Activated T-cell treated with anti-CD3 and anti-CD28 coated beads, Interleukin-2, amount 50 U/mL, for 24 hours (primary cell): Measurements from ENCODE around the gene C4orf50.

ENCODE experiments used
- DNase-seq: peaks from one replicate; pipeline ENCODE4 v3.0.0-alpha.2; 2020
- H3K27ac Mint-ChIP-seq: 2 replicates; pipeline ENCODE4 v1.8.0; 2020; ENCODE audit warnings: mild to moderate bottlenecking, mixed read lengths
- H3K27me3 Mint-ChIP-seq: 2 replicates; pipeline ENCODE4 v1.8.0; 2020; ENCODE audit warnings: mixed read lengths
- H3K36me3 Mint-ChIP-seq: 2 replicates; pipeline ENCODE4 v1.8.0; 2020; ENCODE audit warnings: low read depth, mixed read lengths
- H3K4me1 Mint-ChIP-seq: 2 replicates; pipeline ENCODE4 v1.8.0; 2020; ENCODE audit warnings: low read depth, mixed read lengths
- H3K4me3 Mint-ChIP-seq: 2 replicates; pipeline ENCODE4 v1.8.0; 2020; ENCODE audit warnings: mild to moderate bottlenecking, moderate library complexity, mixed read lengths
- H3K9me3 Mint-ChIP-seq: 2 replicates; pipeline ENCODE4 v1.8.0; 2020; ENCODE audit warnings: mixed read lengths

The C4orf50 gene

DNA sequence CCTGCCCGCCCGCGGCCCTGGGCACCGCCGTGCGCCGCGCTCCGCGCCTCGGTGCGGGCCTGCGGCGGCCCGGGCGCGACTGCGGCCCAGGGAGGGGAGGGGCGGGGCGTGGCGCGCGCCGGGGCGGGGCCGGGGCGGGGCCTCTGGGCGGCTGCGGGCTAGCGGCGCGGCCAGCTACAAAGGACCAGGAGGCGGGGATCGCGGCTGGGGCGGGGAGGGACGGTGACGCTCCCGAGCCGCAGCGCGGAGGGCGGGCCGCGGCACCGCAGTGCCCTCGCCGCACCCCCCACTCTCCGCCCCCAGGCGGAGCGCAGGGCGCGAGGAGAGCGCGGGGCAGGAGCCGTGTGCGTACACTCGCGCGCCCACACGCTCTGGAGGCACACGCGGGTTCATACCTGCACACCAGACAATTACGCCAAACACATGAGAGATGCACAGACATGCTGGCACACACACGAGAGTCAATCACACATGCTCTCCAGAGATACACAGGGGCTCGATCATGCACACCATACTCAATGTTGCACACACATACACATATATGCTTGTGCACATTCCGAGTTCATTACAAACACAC is 125.1 kb downstream of the C4orf50 start, which contains the start of gene CRMP1:
Gene CRMP1, minus strand, starts transcription at position 83 of the 577 bp plus-strand sequence. CDS start 117 bp downstream, outside the sequence.
- H3K4me3 Mint-ChIP-seq = no peak within 1 kb of the TSS
- no peak within 1 kb of the TSS for H3K27ac Mint-ChIP-seq
- peaks cover 2% of the 10 kb centered on the region for H3K9me3 Mint-ChIP-seq
- no peaks in the 10 kb centered on the region for H3K36me3 Mint-ChIP-seq
- peaks cover 65% of the 10 kb centered on the region for H3K27me3 Mint-ChIP-seq
- no peak for DNase-seq
- H3K4me1 Mint-ChIP-seq = peaks cover 5% of the 10 kb centered on the region

- no peaks in the 10 kb centered on the region for H3K36me3 Mint-ChIP-seq
- peaks cover 5% of the 10 kb centered on the region for H3K4me1 Mint-ChIP-seq
- peaks cover 60% of the 10 kb centered on the region for H3K27me3 Mint-ChIP-seq
- H3K27ac Mint-ChIP-seq = no peak overlapping the region
- H3K9me3 Mint-ChIP-seq = peaks cover 2% of the 10 kb centered on the region
- DNase-seq = no peak
- H3K4me3 Mint-ChIP-seq = no peak overlapping the region
Measured at GRCh38 chr4:5892323-5893003, 125.8 kb downstream of the C4orf50 start.

DNA sequence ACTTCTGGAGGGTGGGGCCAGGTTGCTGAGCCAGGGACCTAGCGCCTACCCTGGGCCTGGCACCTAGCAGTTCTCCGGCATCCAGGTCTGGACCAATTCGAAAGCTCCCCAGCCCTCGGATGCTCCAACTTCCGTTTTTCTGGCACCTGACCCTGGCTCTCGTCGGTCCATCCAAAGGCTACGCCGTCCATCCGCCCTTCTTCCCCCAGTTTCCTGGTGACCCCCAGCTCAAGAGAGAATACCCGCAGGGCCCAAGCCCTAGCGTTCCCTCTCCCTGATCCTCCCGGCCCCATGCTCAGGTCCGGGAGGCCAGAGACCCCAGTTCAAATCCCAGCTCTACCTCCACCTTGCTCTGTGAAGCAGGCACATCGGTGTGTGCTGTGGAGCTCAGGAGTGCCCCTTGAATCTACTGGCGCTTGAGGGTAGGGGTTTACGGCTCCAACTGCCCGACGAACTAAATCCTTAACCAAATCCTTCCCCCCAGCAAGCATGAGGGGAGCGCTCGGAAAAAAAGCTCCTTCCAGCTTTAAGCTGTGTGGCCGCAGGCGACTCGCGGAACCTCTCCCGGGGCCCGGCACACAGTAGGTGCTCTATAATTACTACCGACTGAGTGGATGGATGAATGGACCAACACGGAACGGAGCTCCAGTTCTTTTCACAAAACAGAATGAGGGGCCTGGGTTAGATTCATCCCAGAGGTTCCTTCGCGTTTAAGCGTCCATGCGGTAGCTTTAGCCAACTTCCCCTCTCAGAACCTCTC is 126.5 kb downstream of the C4orf50 start:
- Mint-ChIP-seq H3K4me1 (peaks cover 5% of the 10 kb centered on the region), H3K27me3 (peaks cover 66% of the 10 kb centered on the region), H3K36me3 (no peaks in the 10 kb centered on the region), H3K9me3 (no peaks in the 10 kb centered on the region), H3K4me3 (no peak overlapping the region), H3K27ac (no peak overlapping the region)
- no peak for DNase-seq

- no peaks in the 10 kb centered on the region for H3K36me3 Mint-ChIP-seq
- no peak for DNase-seq
- peaks cover 79% of the 10 kb centered on the region for H3K27me3 Mint-ChIP-seq
- no peaks in the 10 kb centered on the region for H3K9me3 Mint-ChIP-seq
- H3K4me3 Mint-ChIP-seq = no peak overlapping the region
- H3K27ac Mint-ChIP-seq = no peak overlapping the region
- peaks cover 5% of the 10 kb centered on the region for H3K4me1 Mint-ChIP-seq
Measured at GRCh38 chr4:5890063-5890727, 128.0 kb downstream of the C4orf50 start.

DNA sequence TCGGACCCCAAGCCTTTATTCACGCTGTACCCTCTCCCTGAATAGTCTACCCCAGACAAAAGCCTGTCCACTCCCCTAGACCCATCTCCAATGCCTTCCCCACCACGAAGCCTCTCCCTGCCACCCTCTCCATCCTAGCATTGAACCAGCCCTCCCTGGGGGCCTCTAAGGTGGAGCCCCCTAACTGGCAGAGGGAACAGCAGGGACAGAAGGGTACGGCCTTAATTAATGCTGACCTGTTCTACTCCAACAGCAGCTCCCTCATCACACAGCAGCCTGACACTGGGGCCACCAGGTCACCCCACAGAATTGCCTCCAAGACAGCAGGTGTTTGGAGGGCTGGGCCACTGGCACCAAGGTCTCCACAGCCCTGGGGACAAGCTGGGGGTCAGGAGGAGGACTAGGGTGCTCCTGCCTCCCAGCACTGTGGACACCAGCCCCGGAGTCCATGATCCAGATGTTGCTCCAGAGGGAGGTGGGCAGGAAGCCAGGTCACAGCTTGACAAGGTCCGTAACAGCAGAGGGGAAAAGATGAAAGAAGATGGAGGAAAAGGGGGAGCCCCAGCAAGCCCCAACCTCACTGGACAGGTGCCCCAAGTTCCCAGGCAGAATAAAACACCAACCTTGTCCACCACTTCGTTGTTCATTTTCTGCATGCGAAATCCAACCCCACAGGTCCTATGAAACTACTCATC is 129.1 kb downstream of the C4orf50 start:
- H3K9me3 Mint-ChIP-seq = no peaks in the 10 kb centered on the region
- no peaks in the 10 kb centered on the region for H3K36me3 Mint-ChIP-seq
- H3K27ac Mint-ChIP-seq = no peak overlapping the region
- H3K4me3 Mint-ChIP-seq = no peak overlapping the region
- DNase-seq = no peak
- H3K27me3 Mint-ChIP-seq = peaks cover 78% of the 10 kb centered on the region
- peaks cover 5% of the 10 kb centered on the region for H3K4me1 Mint-ChIP-seq

- no peaks in the 10 kb centered on the region for H3K9me3 Mint-ChIP-seq
- no peak for DNase-seq
- no peaks in the 10 kb centered on the region for H3K36me3 Mint-ChIP-seq
- H3K4me3 Mint-ChIP-seq = no peak overlapping the region
- no peak overlapping the region for H3K27ac Mint-ChIP-seq
- H3K27me3 Mint-ChIP-seq = peaks cover 73% of the 10 kb centered on the region
- peaks cover 5% of the 10 kb centered on the region for H3K4me1 Mint-ChIP-seq
Measured at GRCh38 chr4:5888222-5889001, 129.8 kb downstream of the C4orf50 start.

DNA sequence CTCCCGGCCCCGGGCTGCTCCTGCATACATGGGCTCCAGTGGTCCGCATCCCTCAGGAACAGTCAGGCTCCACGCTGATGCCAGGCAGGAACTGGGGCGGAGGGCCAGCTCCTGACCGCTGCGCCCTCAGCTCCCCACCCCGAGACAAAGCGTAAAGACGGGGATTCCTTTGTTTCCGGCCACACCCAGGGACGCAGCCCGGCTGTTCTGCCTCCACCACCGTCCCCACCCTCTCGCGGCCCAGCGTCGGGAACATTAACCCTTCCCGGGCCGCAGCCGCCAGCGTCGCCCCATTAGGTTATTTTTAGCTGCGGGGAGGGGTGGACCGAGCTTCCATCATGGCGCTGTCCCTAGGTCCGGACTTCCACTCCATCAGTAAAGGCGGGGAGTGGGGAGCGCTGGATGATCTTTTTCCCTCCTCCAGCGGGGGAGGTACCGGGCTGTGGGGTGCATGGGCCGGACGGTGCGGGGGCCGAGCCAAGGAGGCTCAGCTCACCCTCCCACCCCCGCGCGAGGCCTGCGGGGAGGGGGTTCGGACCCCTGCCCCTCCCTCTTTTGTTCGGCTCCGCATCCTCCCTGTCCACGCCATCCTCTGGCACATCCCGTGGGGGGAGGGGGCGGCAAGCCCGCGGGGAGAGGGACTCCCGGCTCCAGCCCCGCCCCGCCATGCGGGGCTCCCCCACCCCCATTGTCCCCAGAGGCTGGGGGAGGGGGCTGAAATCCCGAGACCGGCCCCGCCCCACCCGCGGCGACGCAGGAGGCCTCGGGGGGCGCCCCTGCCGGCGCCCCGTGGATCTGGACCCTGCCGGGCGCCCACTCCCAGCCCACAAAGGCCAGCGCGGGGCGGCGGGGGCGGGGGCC is 130.6 kb downstream of the C4orf50 start:
- no peak for DNase-seq
- peaks cover 3% of the 10 kb centered on the region for H3K4me1 Mint-ChIP-seq
- no peaks in the 10 kb centered on the region for H3K36me3 Mint-ChIP-seq
- peaks cover 74% of the 10 kb centered on the region for H3K27me3 Mint-ChIP-seq
- H3K27ac Mint-ChIP-seq = no peak overlapping the region
- no peak overlapping the region for H3K4me3 Mint-ChIP-seq
- H3K9me3 Mint-ChIP-seq = no peaks in the 10 kb centered on the region

DNA sequence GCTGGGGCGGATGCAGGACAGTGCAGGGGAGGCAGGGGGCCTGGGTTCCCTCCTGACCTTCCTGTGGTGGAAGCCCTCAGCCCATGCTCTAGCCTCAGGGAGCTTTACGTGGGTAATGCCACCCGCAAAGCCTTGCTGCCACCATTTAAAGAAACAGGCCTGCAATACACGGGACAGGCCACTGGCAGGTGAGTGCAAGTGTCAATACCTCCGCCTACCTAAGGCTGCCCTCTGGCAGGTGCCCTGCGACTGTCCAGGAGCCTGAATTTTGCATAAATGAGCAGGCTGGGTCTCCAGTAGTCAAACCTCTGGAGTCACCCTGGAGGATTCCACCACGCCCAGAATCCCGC is 131.2 kb downstream of the C4orf50 start:
- Mint-ChIP-seq H3K27ac (no peak overlapping the region), H3K4me1 (peaks cover 3% of the 10 kb centered on the region), H3K4me3 (no peak overlapping the region), H3K36me3 (no peaks in the 10 kb centered on the region), H3K27me3 (peaks cover 75% of the 10 kb centered on the region), H3K9me3 (no peaks in the 10 kb centered on the region)
- DNase-seq = no peak

DNA sequence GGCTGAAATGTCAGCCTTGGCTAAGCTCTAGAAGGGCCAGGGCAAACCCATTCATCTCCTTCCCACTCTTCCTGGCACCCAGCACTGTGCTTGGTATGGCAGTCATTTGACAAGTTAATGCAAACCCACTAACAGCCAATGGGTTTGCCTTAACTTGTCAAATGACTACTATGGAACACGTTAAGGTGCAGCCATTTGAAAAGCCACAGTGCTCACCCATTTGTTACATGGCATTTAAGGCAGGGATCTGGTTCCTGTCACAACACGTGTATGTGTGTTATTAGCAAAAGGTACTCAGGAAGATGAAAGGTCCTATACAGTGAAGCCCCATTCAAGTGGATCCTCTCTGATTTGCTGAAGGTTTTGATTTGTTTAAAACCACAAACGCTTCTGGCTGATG is 132.5 kb downstream of the C4orf50 start:
- no peak overlapping the region for H3K4me3 Mint-ChIP-seq
- no peaks in the 10 kb centered on the region for H3K9me3 Mint-ChIP-seq
- peaks cover 2% of the 10 kb centered on the region for H3K4me1 Mint-ChIP-seq
- no peaks in the 10 kb centered on the region for H3K36me3 Mint-ChIP-seq
- peaks cover 71% of the 10 kb centered on the region for H3K27me3 Mint-ChIP-seq
- H3K27ac Mint-ChIP-seq = no peak overlapping the region
- DNase-seq = no peak

DNA sequence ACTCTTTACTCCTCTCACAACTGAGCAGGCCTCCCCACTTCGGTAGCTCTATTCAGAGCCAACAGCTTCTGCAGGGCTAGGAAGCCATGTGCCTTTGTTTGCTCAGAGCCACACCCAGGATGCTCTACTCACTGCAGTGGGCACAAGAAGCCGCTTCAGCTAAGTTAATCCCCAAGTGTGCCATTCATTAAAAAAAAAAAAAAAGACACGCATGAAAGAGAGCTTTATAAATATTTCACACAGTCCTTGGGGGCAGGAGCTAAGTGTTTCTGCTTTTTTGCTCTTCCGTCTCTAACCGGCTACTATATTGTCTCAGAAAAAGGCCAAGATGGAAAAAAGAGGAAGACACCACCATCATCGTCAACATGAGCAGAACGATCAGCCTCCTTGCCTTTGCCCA is 133.4 kb downstream of the C4orf50 start:
- no peaks in the 10 kb centered on the region for H3K36me3 Mint-ChIP-seq
- peaks cover 68% of the 10 kb centered on the region for H3K27me3 Mint-ChIP-seq
- no peak overlapping the region for H3K4me3 Mint-ChIP-seq
- H3K9me3 Mint-ChIP-seq = no peaks in the 10 kb centered on the region
- H3K4me1 Mint-ChIP-seq = peaks cover 2% of the 10 kb centered on the region
- DNase-seq = no peak
- no peak overlapping the region for H3K27ac Mint-ChIP-seq

DNA sequence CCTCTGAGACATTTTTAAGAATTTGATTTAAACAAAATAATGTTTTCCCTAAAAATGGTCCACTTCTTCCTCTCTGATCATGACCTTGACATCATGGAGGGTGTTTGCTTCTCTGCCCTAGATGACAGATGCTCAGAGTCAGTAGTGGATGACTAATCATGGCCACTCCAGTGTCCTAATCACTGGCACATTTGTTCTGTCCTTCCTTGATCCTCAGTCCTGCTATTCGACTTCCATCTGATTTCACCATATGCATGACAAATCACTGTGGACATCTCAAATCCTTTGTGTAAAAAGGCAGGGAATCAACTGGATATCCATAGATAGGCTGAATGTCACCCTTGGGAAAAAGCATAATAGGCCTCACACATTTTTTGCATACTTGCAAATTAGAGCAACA is 134.3 kb downstream of the C4orf50 start:
- no peak overlapping the region for H3K4me3 Mint-ChIP-seq
- no peaks in the 10 kb centered on the region for H3K9me3 Mint-ChIP-seq
- no peak overlapping the region for H3K27ac Mint-ChIP-seq
- H3K36me3 Mint-ChIP-seq = no peaks in the 10 kb centered on the region
- peaks cover 2% of the 10 kb centered on the region for H3K4me1 Mint-ChIP-seq
- peaks cover 59% of the 10 kb centered on the region for H3K27me3 Mint-ChIP-seq
- no peak for DNase-seq

- DNase-seq = no peak
- H3K36me3 Mint-ChIP-seq = no peaks in the 10 kb centered on the region
- H3K9me3 Mint-ChIP-seq = no peaks in the 10 kb centered on the region
- peaks cover 56% of the 10 kb centered on the region for H3K27me3 Mint-ChIP-seq
- H3K4me1 Mint-ChIP-seq = no peaks in the 10 kb centered on the region
- H3K27ac Mint-ChIP-seq = no peak overlapping the region
- H3K4me3 Mint-ChIP-seq = no peak overlapping the region
Measured at GRCh38 chr4:5882947-5883346, 135.3 kb downstream of the C4orf50 start.

DNA sequence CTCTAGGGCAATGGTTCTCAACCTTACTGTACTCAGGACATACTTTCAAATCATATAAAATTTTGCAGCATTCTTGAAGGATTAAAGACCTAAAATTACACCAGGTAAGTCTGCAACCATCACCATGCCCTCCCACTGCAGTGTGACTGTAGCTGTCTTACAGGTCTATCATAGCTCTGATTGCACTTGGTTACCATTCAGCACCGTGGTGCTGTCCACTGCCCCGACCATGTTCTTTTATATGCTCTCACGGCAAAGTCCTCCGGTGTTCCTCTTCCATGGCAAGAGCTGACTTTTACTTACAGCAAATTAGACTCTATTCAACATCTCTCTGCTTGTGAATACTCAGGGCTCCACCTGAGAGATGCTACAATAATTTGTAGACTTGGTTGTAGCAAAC is 136.9 kb downstream of the C4orf50 start:
- Mint-ChIP-seq H3K9me3 (no peaks in the 10 kb centered on the region), H3K4me1 (no peaks in the 10 kb centered on the region), H3K27me3 (peaks cover 44% of the 10 kb centered on the region), H3K36me3 (no peaks in the 10 kb centered on the region), H3K4me3 (no peak overlapping the region), H3K27ac (no peak overlapping the region)
- DNase-seq = no peak
